A204.1 (cell line): ENCODE data around the gene CLIC4.
"Not testable (repeated sequence)": the region's sequence is repeated elsewhere in the genome, so short reads cannot be mapped to it uniquely, and the experiment has no call there.

Experiments used
- FAIRE-seq: peaks from 2 replicates; lab custom pipeline; 2012; peaks lifted over from hg19 to GRCh38; lab: Jason Lieb, UNC

The CLIC4 gene

DNA sequence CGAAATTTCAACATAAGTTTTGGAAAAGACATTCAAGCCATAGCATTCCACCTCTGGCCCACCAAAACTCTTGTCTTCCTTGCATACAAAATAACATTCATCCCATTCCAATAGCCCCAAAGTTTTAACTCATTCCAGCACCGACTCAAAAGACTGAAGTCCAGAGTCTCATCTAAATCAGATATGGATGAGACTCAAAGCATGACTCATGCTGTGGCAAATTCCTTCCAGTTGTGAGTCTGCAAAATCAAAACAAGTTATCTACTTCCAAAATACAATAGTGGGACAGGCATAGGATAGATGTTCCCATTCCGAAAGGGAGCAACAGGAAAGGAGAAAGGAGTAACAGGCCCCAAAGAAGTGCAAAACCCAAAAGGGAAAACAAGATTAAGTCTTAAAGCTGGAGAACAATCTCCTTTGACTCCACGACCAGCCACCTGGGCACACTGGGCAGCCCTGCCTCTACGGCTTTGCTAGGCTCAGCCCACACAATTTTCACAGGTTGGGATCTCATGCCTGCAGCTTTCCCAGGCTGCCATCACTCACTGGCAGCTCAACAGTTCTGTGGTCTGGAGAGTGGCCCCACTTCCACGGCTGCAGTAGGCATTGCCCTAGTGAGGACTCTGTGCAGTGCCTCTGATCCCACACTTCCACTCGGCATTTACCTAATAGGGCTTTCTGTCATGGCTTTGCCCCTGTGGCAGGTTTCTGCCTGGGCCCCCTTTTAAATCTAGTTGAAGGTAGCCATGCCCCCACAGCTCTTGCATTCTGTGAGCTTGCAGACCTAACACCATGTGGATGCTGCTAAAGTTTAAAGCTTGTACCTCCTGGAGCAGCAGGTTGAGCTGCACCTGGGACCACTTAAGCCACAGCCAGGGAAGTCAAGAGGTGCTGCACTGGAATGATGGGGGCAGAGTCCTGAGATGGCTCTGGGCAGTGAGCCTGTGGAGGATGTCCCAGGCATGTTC is 133.8 kb downstream of the CLIC4 start:
- FAIRE-seq: no peak

DNA sequence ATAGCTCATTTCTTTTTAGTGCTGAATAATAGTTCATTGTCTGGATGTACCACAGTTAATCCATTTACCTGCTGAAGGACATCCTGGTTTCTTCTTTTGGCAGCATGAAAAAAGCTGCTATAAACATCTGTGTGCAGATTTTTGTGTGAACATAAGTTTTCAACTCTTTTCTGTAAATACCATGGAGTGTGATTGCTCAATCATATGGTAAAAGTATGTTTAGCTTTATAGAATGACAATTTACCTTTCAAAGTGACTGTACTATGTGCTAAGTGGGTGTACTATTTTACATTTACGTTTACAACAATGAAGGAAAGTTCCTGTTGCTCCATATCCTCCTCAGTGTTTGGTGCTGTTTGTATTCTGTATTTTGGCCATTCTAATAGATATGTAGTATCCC is 135.8 kb downstream of the CLIC4 start:
- FAIRE-seq: no peak

- no peak for FAIRE-seq
Observed at GRCh38 chr1:24884751-24885150, 139.5 kb downstream of the CLIC4 start.

- FAIRE-seq: no peak
Observed at GRCh38 chr1:24886241-24886640, 141.0 kb downstream of the CLIC4 start.

DNA sequence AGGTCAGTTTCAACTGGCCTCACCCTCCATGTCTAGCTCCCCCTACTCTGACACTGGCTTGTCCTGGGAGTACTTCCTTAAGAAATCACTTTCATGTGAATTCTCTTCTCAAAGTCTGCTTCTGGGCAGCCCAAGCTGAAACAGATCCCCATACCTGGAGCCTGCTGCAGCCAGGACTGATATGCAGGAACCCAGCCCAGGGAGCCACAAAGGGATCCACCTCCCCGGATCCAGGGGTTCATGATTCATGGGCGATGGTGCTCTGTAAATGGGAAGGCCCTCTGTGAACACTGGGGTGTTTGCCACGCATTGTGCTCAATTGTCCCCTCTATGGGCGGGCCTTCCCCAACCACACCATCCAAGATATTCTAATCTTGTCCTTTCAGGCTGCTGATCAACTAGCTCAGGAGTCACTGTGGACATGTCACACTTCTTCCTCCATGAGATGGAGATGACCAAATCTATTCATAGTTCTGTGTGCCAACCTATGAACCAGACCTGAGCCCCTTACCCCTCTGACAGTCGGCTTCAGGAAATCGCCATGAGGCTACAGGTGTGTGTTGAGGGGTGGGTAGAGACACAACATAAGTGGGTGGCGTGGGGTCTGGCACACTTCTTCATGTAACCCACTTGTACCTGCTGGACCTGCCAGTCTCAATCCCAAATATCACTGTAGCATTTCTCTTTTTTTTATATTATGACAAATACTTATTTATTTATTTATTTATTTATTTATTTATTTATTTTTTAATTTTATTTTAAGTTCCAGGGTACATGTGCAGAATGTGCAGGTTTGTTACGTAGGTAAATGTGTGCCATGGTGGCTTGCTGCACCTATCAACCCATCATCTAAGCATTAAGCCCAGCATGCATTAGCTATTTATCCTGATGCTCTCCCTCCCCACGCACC is 143.1 kb downstream of the CLIC4 start:
- no peak for FAIRE-seq

- FAIRE-seq: no peak
Observed at GRCh38 chr1:24888971-24889676, 143.9 kb downstream of the CLIC4 start.

DNA sequence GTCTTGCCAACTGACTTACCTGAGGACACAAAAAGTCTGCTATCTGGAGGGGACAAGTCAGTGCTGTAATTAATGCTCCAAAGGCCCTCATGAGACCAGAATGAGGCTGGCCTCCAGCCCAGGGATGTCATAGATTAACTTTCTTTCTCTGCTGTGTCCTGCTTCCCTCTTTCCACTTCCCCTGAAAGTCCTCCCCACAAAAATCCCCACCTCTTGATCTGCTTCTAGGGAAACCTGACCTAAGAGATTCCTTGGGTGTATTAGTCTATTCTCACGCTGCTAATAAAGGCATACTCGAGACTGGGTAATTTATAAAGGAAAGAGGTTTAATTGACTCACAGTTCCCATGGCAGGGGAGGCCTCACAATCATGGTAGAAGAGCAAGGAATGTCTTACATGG is 145.6 kb downstream of the CLIC4 start:
- no peak for FAIRE-seq

DNA sequence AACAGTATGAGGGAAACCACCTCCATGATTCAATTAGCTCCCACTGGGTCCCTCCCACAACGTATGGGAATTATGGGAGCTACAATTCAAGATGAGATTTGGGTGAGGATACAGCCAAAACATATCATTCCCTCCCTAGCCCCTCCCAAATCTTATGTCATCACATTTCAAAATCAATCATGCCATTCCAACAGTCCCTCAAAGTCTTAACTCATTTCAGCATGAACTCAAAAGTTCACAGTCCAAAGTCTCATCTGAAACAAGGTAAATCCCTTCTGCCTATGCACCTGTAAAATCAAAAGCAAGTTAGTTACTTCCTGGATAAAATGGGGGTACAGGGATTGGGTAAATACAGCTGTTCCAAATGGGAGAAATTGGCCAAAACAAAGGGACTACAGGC is 146.1 kb downstream of the CLIC4 start:
- FAIRE-seq: not testable (repeated sequence)

DNA sequence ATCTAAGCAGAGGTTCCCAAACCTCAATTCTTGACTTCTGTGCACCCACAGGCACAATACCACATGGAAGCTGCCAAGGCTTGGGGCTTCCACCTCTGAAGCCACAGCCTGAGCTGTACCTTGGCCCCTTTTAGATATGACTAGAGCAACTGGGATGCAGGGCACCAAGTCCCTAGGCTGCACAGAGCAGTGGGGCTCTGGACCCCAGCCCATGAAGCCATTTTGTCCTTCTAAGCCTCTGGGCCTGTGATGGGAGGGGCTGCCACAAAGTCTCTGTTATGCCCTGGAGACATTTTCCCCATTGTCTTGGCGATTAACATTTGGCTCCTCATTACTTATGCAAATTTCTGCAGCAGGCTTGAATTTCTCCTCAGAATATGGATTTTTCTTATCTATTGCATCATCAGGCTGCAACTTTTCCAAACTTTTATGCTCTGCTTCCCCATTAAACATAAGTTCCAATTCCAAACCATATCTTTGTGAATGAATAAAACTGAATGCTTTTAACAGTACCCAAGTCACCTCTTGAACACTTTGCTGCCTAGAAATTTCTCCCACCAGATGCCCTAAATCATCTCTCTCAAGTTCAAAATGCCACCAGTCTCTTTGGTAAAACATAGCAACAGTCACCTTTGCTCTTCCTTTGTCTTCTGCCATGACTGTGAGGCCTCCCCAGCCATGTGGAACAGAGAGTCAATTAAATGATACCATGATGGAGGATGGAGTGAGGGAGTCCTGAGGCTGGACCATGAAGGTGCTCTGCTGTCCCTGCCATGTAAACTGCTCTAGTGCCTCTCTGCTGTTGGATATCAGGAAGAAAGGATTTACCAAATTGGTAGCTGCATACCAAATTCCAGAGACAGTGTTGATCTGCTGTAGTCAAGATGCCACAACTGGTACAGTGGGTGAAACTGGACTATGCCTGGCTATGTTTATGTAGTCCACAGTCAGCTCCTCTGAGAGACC is 147.2 kb downstream of the CLIC4 start:
- no peak for FAIRE-seq

DNA sequence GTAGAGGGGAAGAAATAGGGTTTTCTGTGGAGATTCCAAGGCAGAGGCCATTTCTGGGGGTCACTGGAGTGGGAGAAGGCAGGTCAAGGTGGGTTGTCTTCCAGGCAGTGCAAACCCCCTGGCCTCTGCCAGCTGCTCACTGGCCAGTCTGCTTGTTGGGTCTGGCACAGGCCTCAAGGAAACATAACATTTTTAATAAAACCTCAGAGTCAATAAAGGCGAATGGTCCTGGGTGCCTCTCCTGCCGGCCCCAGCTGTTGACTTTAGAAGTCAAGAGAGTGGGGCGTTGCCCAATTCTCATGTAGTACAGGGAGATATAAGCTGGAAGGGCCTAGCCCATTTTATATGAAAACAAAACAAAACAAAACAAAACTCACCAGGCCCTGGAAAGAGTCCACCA is 148.2 kb downstream of the CLIC4 start:
- no peak for FAIRE-seq
